HEK293 (cell line): ENCODE results near the gene GRID2.

Experiments
- CTCF ChIA-PET: fragments of 350-600 bp; formaldehyde crosslinking; extraction: SDS; loops from one replicate; lab custom pipeline; 2021; ENCODE audit warnings: antibody characterized with exemption; lab: Yijun Ruan, JAX
- POLR2A ChIA-PET: fragments of 300-600 bp; formaldehyde crosslinking; extraction: SDS; loops from one replicate; lab custom pipeline; 2020; ENCODE audit warnings: antibody characterized with exemption, inconsistent platforms; lab: Yijun Ruan, JAX
- H3K27ac ChIP-seq: fragments of 200-500 bp; sonication (Bioruptor generic); 2 replicates; pipeline ENCODE4 v1.5.1; 2014; ENCODE audit warnings: low read depth, low read length, control low read depth, inconsistent platforms; ENCODE audit errors: extremely low read depth
- H3K36me3 ChIP-seq, 2 experiments: fragments of 200-500 bp in 1 of 2; sonication (Bioruptor generic) in 1 of 2; 1 replicate in 1 of 2; 2 replicates in 1 of 2; pipeline ENCODE4 v1.5.1; 2014 to 2017; ENCODE audit warnings: inconsistent platforms in 2 of 2, low read length in 2 of 2; ENCODE audit not compliant: control insufficient read depth in 2 of 2, insufficient read depth in 1 of 2
- H3K4me1 ChIP-seq: fragments of 200-500 bp; sonication (Bioruptor generic); 2 replicates; pipeline ENCODE4 v1.5.1; 2014; ENCODE audit warnings: mild to moderate bottlenecking, low read length, inconsistent platforms; ENCODE audit not compliant: control insufficient read depth, insufficient read depth
- H3K4me3 ChIP-seq: 2 replicates; pipeline ENCODE4 v1.5.1; 2011; ENCODE audit warnings: low read depth, mild to moderate bottlenecking, control low read depth, low read length, moderate library complexity
- H3K9me3 ChIP-seq: fragments of 200-500 bp; sonication (Bioruptor generic); 2 replicates; pipeline ENCODE4 v1.5.1; 2014; ENCODE audit warnings: low read depth, low read length, inconsistent platforms; ENCODE audit not compliant: control insufficient read depth, insufficient read depth
- HOXC10 ChIP-seq: sonication (generic); formaldehyde crosslinking; IDR thresholded peaks from 2 replicates; pipeline ENCODE4 v1.8.1; 2023; ENCODE audit warnings: mild to moderate bottlenecking, missing genetic modification reagents
- IKZF3 ChIP-seq: fragments of 450-650 bp; IDR thresholded peaks from 2 replicates; pipeline ENCODE4 v1.5.0; 2018; ENCODE audit warnings: missing biosample characterization, mild to moderate bottlenecking, missing genetic modification characterization, moderate library complexity
- KLF8 ChIP-seq: fragments of 450-650 bp; formaldehyde crosslinking; IDR thresholded peaks from 2 replicates; pipeline ENCODE4 v1.5.1; 2016; ENCODE audit warnings: missing biosample characterization, missing genetic modification characterization
- MYNN ChIP-seq: fragments of 450-650 bp; formaldehyde crosslinking; IDR thresholded peaks from 2 replicates; pipeline ENCODE4 v1.5.1; 2016; ENCODE audit warnings: missing biosample characterization, missing genetic modification characterization, borderline replicate concordance
- OVOL3 ChIP-seq: fragments of 450-650 bp; formaldehyde crosslinking; IDR thresholded peaks from 2 replicates; pipeline ENCODE4 v1.5.1; 2016; ENCODE audit warnings: missing biosample characterization, missing genetic modification characterization
- SCRT1 ChIP-seq: fragments of 450-650 bp; formaldehyde crosslinking; IDR thresholded peaks from 2 replicates; pipeline ENCODE4 v1.5.1; 2016; ENCODE audit warnings: missing biosample characterization, missing genetic modification characterization, borderline replicate concordance
- SP3 ChIP-seq: fragments of 450-650 bp; formaldehyde crosslinking; IDR thresholded peaks from 2 replicates; pipeline ENCODE4 v1.5.1; 2016; ENCODE audit warnings: missing biosample characterization, missing genetic modification characterization
- TSHZ1 ChIP-seq: fragments of 450-650 bp; formaldehyde crosslinking; IDR thresholded peaks from 2 replicates; pipeline ENCODE4 v1.5.1; 2016; ENCODE audit warnings: missing biosample characterization, missing genetic modification characterization, borderline replicate concordance
- YY1 ChIP-seq: fragments of 450-650 bp; formaldehyde crosslinking; IDR thresholded peaks from 2 replicates; pipeline ENCODE4 v1.5.1; 2018; ENCODE audit warnings: missing biosample characterization, missing genetic modification characterization
- ZNF211 ChIP-seq: fragments of 450-650 bp; formaldehyde crosslinking; IDR thresholded peaks from 2 replicates; pipeline ENCODE4 v1.5.1; 2016; ENCODE audit warnings: low read depth, missing biosample characterization, missing genetic modification characterization
- ZNF24 ChIP-seq: fragments of 450-650 bp; formaldehyde crosslinking; IDR thresholded peaks from 2 replicates; pipeline ENCODE4 v1.5.1; 2016; ENCODE audit warnings: missing biosample characterization, missing genetic modification characterization
- ZNF354C ChIP-seq: fragments of 450-650 bp; formaldehyde crosslinking; IDR thresholded peaks from 2 replicates; pipeline ENCODE4 v1.5.1; 2016; ENCODE audit warnings: missing biosample characterization, missing genetic modification characterization, low read depth, borderline replicate concordance
- ZNF433 ChIP-seq: fragments of 450-650 bp; formaldehyde crosslinking; IDR thresholded peaks from 2 replicates; pipeline ENCODE4 v1.5.1; 2016; ENCODE audit warnings: missing biosample characterization, missing genetic modification characterization, low read depth
- ZNF449 ChIP-seq: fragments of 450-650 bp; formaldehyde crosslinking; IDR thresholded peaks from 2 replicates; pipeline ENCODE4 v1.5.1; 2017; ENCODE audit warnings: missing biosample characterization, mild to moderate bottlenecking, missing genetic modification characterization, moderate library complexity
- ZNF473 ChIP-seq: fragments of 450-650 bp; formaldehyde crosslinking; IDR thresholded peaks from 2 replicates; pipeline ENCODE4 v1.5.1; 2017; ENCODE audit warnings: missing biosample characterization, missing genetic modification characterization
- ZNF501 ChIP-seq: fragments of 450-650 bp; formaldehyde crosslinking; IDR thresholded peaks from 2 replicates; pipeline ENCODE4 v1.5.1; 2016; ENCODE audit warnings: missing biosample characterization, missing genetic modification characterization
- ZNF626 ChIP-seq: fragments of 450-650 bp; sonication (Bioruptor Pico); formaldehyde crosslinking; IDR thresholded peaks from 2 replicates; pipeline ENCODE4 v1.5.1; 2018; ENCODE audit warnings: missing biosample characterization, missing genetic modification characterization, inconsistent platforms
- ZNF658 ChIP-seq: fragments of 450-650 bp; formaldehyde crosslinking; IDR thresholded peaks from 2 replicates; pipeline ENCODE4; 2016; ENCODE audit warnings: missing biosample characterization, missing genetic modification characterization
- ZNF701 ChIP-seq: fragments of 450-650 bp; formaldehyde crosslinking; IDR thresholded peaks from 2 replicates; pipeline ENCODE4 v1.5.1; 2016; ENCODE audit warnings: missing biosample characterization, missing genetic modification characterization
- ZNF776 ChIP-seq: fragments of 450-650 bp; formaldehyde crosslinking; IDR thresholded peaks from 2 replicates; pipeline ENCODE4 v1.5.0; 2017; ENCODE audit warnings: missing biosample characterization, missing genetic modification characterization, borderline replicate concordance
- ZSCAN23 ChIP-seq: fragments of 450-650 bp; formaldehyde crosslinking; IDR thresholded peaks from 2 replicates; pipeline ENCODE4 v1.5.1; 2016; ENCODE audit warnings: missing biosample characterization, missing genetic modification characterization
- TF ChIP-seq, protein P1 (sequence below): fragments of 450-650 bp; formaldehyde crosslinking; IDR thresholded peaks from 2 replicates; pipeline ENCODE4 v1.5.1; 2016; ENCODE audit warnings: missing biosample characterization, missing genetic modification characterization, low read depth
- TF ChIP-seq, protein P2 (sequence below): fragments of 450-650 bp; formaldehyde crosslinking; IDR thresholded peaks from 2 replicates; pipeline ENCODE4 v1.5.1; 2017; ENCODE audit warnings: missing biosample characterization, missing genetic modification characterization
- TF ChIP-seq, protein P3 (sequence below): sonication (generic); formaldehyde crosslinking; IDR thresholded peaks from 2 replicates; pipeline ENCODE4 v1.8.1; 2022; ENCODE audit warnings: mild to moderate bottlenecking, moderate library complexity, missing genetic modification reagents

GRID2 gene

DNA sequence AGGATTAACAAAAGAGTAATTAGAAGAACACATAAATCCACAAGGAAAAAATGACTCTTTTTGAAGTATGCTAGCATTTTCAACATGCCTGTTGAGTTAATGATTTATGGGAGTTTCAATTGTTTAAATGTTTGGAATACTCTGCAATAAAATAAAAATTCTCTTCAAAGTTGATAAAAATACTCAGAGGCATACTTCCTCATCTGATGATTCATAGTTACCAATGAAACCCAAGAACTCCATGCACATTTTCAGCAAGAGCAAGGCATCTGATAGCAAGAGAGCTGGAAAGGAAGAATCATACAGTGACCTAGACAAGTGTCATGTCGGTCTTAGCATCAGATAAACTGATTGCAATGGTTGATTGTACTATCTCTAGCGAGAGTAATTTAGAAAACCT is 1081.1 kb downstream of the GRID2 start (continued):
- TF ChIP-seq, protein P1, sequence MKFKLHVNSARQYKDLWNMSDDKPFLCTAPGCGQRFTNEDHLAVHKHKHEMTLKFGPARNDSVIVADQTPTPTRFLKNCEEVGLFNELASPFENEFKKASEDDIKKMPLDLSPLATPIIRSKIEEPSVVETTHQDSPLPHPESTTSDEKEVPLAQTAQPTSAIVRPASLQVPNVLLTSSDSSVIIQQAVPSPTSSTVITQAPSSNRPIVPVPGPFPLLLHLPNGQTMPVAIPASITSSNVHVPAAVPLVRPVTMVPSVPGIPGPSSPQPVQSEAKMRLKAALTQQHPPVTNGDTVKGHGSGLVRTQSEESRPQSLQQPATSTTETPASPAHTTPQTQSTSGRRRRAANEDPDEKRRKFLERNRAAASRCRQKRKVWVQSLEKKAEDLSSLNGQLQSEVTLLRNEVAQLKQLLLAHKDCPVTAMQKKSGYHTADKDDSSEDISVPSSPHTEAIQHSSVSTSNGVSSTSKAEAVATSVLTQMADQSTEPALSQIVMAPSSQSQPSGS (tag by site-specific recombination), result no peak
- no peak for TF ChIP-seq MYNN (tag by site-specific recombination)

- no peaks in the 10 kb centered on the region for H3K36me3 ChIP-seq
- CTCF ChIA-PET, result no interaction called here
Measured at GRCh38 chr4:93394545-93395081, 1090.8 kb downstream of the GRID2 start.

DNA sequence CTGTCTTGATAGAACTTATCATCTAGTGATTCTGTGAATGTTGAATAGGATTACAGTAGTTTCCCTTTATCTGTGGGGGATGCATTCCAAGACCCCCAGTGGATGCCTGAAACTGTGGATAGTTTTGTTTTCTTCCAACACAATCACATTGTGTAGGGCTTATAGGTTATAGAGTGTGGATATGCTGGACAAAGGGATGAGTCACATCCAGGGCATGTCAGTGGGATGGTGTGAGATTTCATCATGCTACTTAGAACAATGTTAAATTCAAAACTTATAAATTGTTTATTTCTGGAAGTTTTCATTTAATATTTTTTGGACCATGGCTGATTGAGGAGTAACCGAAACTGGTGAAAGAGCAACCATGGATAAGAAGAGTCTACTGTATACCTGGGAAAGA is 1092.5 kb downstream of the GRID2 start:
- no peak overlapping the region for H3K4me3 ChIP-seq
- TF ChIP-seq ZNF658 (tag by site-specific recombination) (no peak), ZNF449 (tag by site-specific recombination) (no peak), IKZF3 (tag by site-specific recombination) (no peak), OVOL3 (tag by site-specific recombination) (no peak), ZNF473 (tag by site-specific recombination) (no peak), ZSCAN23 (tag by site-specific recombination) (no peak), ZNF211 (tag by site-specific recombination) (no peak), ZNF24 (tag by site-specific recombination) (no peak), SP3 (tag by site-specific recombination) (no peak), ZNF626 (tag by site-specific recombination) (no peak), HOXC10 (no peak), TSHZ1 (tag by site-specific recombination) (no peak), ZNF501 (tag by site-specific recombination) (no peak), ZNF433 (no peak), ZNF354C (no peak), KLF8 (tag by site-specific recombination) (no peak)
- TF ChIP-seq, protein P2, sequence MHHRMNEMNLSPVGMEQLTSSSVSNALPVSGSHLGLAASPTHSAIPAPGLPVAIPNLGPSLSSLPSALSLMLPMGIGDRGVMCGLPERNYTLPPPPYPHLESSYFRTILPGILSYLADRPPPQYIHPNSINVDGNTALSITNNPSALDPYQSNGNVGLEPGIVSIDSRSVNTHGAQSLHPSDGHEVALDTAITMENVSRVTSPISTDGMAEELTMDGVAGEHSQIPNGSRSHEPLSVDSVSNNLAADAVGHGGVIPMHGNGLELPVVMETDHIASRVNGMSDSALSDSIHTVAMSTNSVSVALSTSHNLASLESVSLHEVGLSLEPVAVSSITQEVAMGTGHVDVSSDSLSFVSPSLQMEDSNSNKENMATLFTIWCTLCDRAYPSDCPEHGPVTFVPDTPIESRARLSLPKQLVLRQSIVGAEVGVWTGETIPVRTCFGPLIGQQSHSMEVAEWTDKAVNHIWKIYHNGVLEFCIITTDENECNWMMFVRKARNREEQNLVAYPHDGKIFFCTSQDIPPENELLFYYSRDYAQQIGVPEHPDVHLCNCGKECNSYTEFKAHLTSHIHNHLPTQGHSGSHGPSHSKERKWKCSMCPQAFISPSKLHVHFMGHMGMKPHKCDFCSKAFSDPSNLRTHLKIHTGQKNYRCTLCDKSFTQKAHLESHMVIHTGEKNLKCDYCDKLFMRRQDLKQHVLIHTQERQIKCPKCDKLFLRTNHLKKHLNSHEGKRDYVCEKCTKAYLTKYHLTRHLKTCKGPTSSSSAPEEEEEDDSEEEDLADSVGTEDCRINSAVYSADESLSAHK (tag by site-specific recombination), result no peak
- TF ChIP-seq, all 188 proteins: peak for 0
- CTCF ChIA-PET, result no interaction called here
- no peaks in the 10 kb centered on the region for H3K36me3 ChIP-seq
- no peak overlapping the region for H3K27ac ChIP-seq
- POLR2A ChIA-PET, result no interaction called here
- H3K4me1 ChIP-seq, result no peaks in the 10 kb centered on the region
- no peaks in the 10 kb centered on the region for H3K9me3 ChIP-seq

More at GRCh38 chr4:93394545-93395081, 1090.8 kb downstream of the GRID2 start:
- Histone ChIP-seq H3K27ac (no peak overlapping the region), H3K4me1 (no peaks in the 10 kb centered on the region), H3K4me3 (no peak overlapping the region), H3K9me3 (no peaks in the 10 kb centered on the region)
- POLR2A ChIA-PET, result no interaction called here
- no peak for TF ChIP-seq ZNF701 (tag by site-specific recombination)
- TF ChIP-seq, protein P3, sequence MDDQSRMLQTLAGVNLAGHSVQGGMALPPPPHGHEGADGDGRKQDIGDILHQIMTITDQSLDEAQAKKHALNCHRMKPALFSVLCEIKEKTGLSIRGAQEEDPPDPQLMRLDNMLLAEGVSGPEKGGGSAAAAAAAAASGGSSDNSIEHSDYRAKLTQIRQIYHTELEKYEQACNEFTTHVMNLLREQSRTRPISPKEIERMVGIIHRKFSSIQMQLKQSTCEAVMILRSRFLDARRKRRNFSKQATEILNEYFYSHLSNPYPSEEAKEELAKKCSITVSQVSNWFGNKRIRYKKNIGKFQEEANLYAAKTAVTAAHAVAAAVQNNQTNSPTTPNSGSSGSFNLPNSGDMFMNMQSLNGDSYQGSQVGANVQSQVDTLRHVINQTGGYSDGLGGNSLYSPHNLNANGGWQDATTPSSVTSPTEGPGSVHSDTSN (CRISPR knock-in tag), result no peak
- TF ChIP-seq YY1 (tag by site-specific recombination), result no peak
- TF ChIP-seq SCRT1 (tag by site-specific recombination), result no peak
- TF ChIP-seq ZNF776, result no peak
- no peak for TF ChIP-seq KLF8 (tag by site-specific recombination)
